Measurements from ENCODE around the gene GABRB2.
"Not testable (repeated sequence)": the region's sequence is repeated elsewhere in the genome, so short reads cannot be mapped to it uniquely, and the experiment has no call there.

The GABRB2 gene

GRCh38 chr5:161380486-161380885, 166.0 kb downstream of the GABRB2 start:
- DNase-seq: no peak

- no peak for DNase-seq
These were observed 167.8 kb downstream of the GABRB2 start for GRCh38 chr5:161378701-161379100.

- no peak for DNase-seq
These were observed 170.5 kb downstream of the GABRB2 start for GRCh38 chr5:161376034-161376433.

GRCh38 chr5:161373345-161373707, 173.2 kb downstream of the GABRB2 start:
- no peak for DNase-seq

- no peak for DNase-seq
These were observed 173.7 kb downstream of the GABRB2 start for GRCh38 chr5:161372682-161373344.

- DNase-seq: no peak
These were observed 177.5 kb downstream of the GABRB2 start for GRCh38 chr5:161369022-161369421.

GRCh38 chr5:161358446-161358845, 188.1 kb downstream of the GABRB2 start:
- DNase-seq: no peak

- DNase-seq: no peak
These were observed 202.3 kb downstream of the GABRB2 start for GRCh38 chr5:161344234-161344633.

- DNase-seq: no peak
These were observed 203.6 kb downstream of the GABRB2 start for GRCh38 chr5:161342886-161343285.

GRCh38 chr5:161340012-161340411, 206.5 kb downstream of the GABRB2 start:
- DNase-seq: no peak

GRCh38 chr5:161333194-161333880, 213.2 kb downstream of the GABRB2 start:
- DNase-seq: no peak

GRCh38 chr5:161332343-161332742, 214.2 kb downstream of the GABRB2 start:
- DNase-seq: no peak

GRCh38 chr5:161314033-161314432, 232.5 kb downstream of the GABRB2 start:
- no peak for DNase-seq

- DNase-seq: no peak
These were observed 233.6 kb downstream of the GABRB2 start for GRCh38 chr5:161312882-161313281.

- no peak for DNase-seq
These were observed 234.6 kb downstream of the GABRB2 start for GRCh38 chr5:161311965-161312364.

GRCh38 chr5:161311146-161311708, 235.3 kb downstream of the GABRB2 start:
- no peak for DNase-seq

- DNase-seq: no peak
These were observed 240.1 kb downstream of the GABRB2 start for GRCh38 chr5:161306351-161306995.

- no peak for DNase-seq
These were observed 240.9 kb downstream of the GABRB2 start for GRCh38 chr5:161305601-161306000.

- DNase-seq: no peak
These were observed 244.0 kb downstream of the GABRB2 start for GRCh38 chr5:161302559-161302958.

GRCh38 chr5:161301586-161301985, 244.9 kb downstream of the GABRB2 start:
- DNase-seq: no peak

- DNase-seq: no peak
These were observed 247.5 kb downstream of the GABRB2 start for GRCh38 chr5:161299053-161299452.

GRCh38 chr5:161297388-161297787, 249.1 kb downstream of the GABRB2 start:
- DNase-seq: not testable (repeated sequence)

GRCh38 chr5:161295721-161296250, 250.7 kb downstream of the GABRB2 start:
- DNase-seq: no peak

GRCh38 chr5:161288071-161288470, 258.5 kb downstream of the GABRB2 start:
- DNase-seq: no peak
